ENCODE data around the gene SEPHS2.
A peak's percentile ranks its signal among the peaks of the same experiment; 100 is the strongest.

Gene SEPHS2

DNA sequence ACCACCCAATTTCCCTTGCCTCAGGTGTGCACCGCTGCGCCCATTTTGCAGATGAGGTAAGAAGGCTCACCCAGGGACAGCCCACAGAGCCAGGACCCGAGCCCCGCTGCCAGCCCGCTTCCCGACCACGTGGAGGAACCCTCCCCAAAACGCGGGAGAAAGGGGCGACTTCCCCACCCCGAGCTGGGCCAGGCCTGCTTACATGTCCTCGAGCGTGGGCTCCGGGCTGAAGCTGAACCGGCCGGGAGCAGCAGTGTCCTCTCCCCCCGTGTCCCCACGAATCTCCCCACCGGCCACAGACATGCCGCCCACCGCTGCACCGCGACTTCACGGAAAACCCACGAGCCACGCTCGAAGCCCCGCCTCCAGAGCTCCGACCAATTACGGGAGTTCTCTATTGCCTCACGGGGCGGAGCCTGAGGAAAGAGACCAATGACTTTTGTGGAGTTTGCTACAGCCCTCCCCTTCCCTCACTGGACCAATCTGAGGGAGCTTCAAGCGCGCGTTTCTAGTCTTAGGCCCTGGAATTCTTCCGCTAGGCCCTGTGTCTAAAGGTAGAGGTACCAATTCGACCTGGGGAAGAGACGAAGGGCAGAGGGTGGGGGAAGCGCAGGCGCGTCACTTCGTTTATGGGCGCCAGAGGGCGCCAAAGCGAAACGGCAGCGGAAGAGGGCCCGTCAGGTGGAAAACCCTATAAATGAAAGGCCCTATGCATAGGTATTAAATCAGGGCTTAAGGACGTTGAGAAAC, 15.8 kb downstream of the SEPHS2 start, which contains the start of gene DCTPP1 (continued):
- TF ChIP-seq ZNF48 (tag by site-specific recombination; IDR thresholded peaks at IDR 0.05) (no peak), ZBTB20 (tag by site-specific recombination; IDR thresholded peaks at IDR 0.05) (peak; percentile 76; the same call in 1 of the 2 replicates), ZNF350 (tag by site-specific recombination; IDR thresholded peaks at IDR 0.05) (no peak), ZBTB1 (tag by site-specific recombination; IDR thresholded peaks at IDR 0.05) (no peak), ZNF335 (tag by site-specific recombination; conservative IDR thresholded peaks at IDR 0.05) (peak; percentile 93), ZNF138 (tag by site-specific recombination; IDR thresholded peaks at IDR 0.05; ENCODE audit: borderline replicate concordance) (no peak)

DNA sequence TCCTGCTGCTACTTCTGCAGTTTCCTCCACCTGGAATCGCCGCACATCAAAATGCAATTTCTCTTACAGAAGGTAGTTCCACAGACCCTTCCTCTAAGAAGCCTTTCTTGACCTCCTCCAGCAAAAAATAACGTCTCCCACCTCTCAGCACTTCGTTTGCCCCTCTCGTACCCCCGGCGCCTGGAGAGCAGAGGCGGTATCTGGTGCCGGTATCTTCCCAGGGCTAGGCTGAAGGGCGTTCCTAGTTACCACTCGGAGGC, 16.3 kb downstream of the SEPHS2 start:
- no peaks in the 10 kb centered on the region for H3K4me1 ChIP-seq (ENCODE audit: control insufficient read depth, insufficient read depth, low read length)
- POLR2A ChIA-PET, result interaction anchor here (0.7 to 3.0 kb wide), 28 partner anchors 9 to 613 kb away, joined by 3 to 41 read pairs (median 6); partner anchors contain the start of genes CD2BP2, CORO1A, PAGR1 and PRR14
- no peaks in the 10 kb centered on the region for H3K9me3 ChIP-seq (ENCODE audit: control insufficient read depth, insufficient read depth, low read depth, low read length)
- peak overlapping the region; percentile 12; the same call in 1 of the 2 replicates for H3K27ac ChIP-seq (ENCODE audit: extremely low read depth, low read depth, low read length)
- CTCF ChIA-PET, result interaction anchor here (0.6 to 3.1 kb wide), 49 partner anchors 9 to 398 kb away, joined by 3 to 43 read pairs (median 5); partner anchors contain the start of genes TBX6, ZNF48 and ZNF771
- peak overlapping the region; percentile 76 for H3K4me3 ChIP-seq (ENCODE audit: low read depth, low read length)
- H3K36me3 ChIP-seq (ENCODE audit: control insufficient read depth in 2 of 2, insufficient read depth in 1 of 2, low read length in 2 of 2), result peaks cover 13 to 29% of the 10 kb centered on the region in 2 experiments; a peak in 2 of 3 replicates
- TF ChIP-seq ZNF146 (tag by site-specific recombination; IDR thresholded peaks at IDR 0.05) (no peak), MZF1 (tag by site-specific recombination; IDR thresholded peaks at IDR 0.05; ENCODE audit: borderline replicate concordance) (no peak), ZBTB8A (tag by site-specific recombination; IDR thresholded peaks at IDR 0.05) (peak; percentile 23; the same call in 1 of the 2 replicates), ZFP37 (tag by site-specific recombination; IDR thresholded peaks at IDR 0.05) (no peak), ZNF174 (tag by site-specific recombination; IDR thresholded peaks at IDR 0.05) (no peak), ZNF747 (tag by site-specific recombination; IDR thresholded peaks at IDR 0.05) (no peak), ZNF76 (tag by site-specific recombination; IDR thresholded peaks at IDR 0.05; ENCODE audit: borderline replicate concordance, low read depth) (no peak), ZNF555 (tag by site-specific recombination; conservative IDR thresholded peaks at IDR 0.05) (no peak), GLIS2 (tag by site-specific recombination; IDR thresholded peaks at IDR 0.05) (no peak), ZBTB1 (tag by site-specific recombination; IDR thresholded peaks at IDR 0.05) (no peak), ZNF19 (tag by site-specific recombination; IDR thresholded peaks at IDR 0.05; ENCODE audit: low read depth) (no peak), ZNF600 (tag by site-specific recombination; IDR thresholded peaks at IDR 0.05) (peak; percentile 86; the same call in 1 of the 2 replicates), ZNF664 (tag by site-specific recombination; IDR thresholded peaks at IDR 0.05) (no peak), ZNF629 (tag by site-specific recombination; IDR thresholded peaks at IDR 0.05) (no peak), MYNN (tag by site-specific recombination; IDR thresholded peaks at IDR 0.05; ENCODE audit: borderline replicate concordance) (no peak), ZNF157 (tag by site-specific recombination; IDR thresholded peaks at IDR 0.05) (0 out of 2 replicates have a peak, but pooled peaks have one; percentile 8), ZNF549 (tag by site-specific recombination; IDR thresholded peaks at IDR 0.05) (no peak), ZNF350 (tag by site-specific recombination; IDR thresholded peaks at IDR 0.05) (no peak), SALL2 (tag by site-specific recombination; IDR thresholded peaks at IDR 0.05; ENCODE audit: borderline replicate concordance) (no peak), ZSCAN16 (tag by site-specific recombination; IDR thresholded peaks at IDR 0.05) (no peak), ZBTB7A (tag by site-specific recombination; IDR thresholded peaks at IDR 0.05; ENCODE audit: low read depth) (no peak), REPIN1 (tag by site-specific recombination; IDR thresholded peaks at IDR 0.05; ENCODE audit: low read depth) (no peak), ZNF10 (tag by site-specific recombination; IDR thresholded peaks at IDR 0.05) (peak; percentile 47; the same call in 1 of the 2 replicates)
- TF ChIP-seq, protein P1, sequence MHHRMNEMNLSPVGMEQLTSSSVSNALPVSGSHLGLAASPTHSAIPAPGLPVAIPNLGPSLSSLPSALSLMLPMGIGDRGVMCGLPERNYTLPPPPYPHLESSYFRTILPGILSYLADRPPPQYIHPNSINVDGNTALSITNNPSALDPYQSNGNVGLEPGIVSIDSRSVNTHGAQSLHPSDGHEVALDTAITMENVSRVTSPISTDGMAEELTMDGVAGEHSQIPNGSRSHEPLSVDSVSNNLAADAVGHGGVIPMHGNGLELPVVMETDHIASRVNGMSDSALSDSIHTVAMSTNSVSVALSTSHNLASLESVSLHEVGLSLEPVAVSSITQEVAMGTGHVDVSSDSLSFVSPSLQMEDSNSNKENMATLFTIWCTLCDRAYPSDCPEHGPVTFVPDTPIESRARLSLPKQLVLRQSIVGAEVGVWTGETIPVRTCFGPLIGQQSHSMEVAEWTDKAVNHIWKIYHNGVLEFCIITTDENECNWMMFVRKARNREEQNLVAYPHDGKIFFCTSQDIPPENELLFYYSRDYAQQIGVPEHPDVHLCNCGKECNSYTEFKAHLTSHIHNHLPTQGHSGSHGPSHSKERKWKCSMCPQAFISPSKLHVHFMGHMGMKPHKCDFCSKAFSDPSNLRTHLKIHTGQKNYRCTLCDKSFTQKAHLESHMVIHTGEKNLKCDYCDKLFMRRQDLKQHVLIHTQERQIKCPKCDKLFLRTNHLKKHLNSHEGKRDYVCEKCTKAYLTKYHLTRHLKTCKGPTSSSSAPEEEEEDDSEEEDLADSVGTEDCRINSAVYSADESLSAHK (tag by site-specific recombination; IDR thresholded peaks at IDR 0.05), result no peak
- TF ChIP-seq, protein P2, sequence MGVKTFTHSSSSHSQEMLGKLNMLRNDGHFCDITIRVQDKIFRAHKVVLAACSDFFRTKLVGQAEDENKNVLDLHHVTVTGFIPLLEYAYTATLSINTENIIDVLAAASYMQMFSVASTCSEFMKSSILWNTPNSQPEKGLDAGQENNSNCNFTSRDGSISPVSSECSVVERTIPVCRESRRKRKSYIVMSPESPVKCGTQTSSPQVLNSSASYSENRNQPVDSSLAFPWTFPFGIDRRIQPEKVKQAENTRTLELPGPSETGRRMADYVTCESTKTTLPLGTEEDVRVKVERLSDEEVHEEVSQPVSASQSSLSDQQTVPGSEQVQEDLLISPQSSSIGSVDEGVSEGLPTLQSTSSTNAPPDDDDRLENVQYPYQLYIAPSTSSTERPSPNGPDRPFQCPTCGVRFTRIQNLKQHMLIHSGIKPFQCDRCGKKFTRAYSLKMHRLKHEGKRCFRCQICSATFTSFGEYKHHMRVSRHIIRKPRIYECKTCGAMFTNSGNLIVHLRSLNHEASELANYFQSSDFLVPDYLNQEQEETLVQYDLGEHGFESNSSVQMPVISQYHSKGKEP (tag by site-specific recombination; IDR thresholded peaks at IDR 0.05), result no peak
- TF ChIP-seq, protein P3, sequence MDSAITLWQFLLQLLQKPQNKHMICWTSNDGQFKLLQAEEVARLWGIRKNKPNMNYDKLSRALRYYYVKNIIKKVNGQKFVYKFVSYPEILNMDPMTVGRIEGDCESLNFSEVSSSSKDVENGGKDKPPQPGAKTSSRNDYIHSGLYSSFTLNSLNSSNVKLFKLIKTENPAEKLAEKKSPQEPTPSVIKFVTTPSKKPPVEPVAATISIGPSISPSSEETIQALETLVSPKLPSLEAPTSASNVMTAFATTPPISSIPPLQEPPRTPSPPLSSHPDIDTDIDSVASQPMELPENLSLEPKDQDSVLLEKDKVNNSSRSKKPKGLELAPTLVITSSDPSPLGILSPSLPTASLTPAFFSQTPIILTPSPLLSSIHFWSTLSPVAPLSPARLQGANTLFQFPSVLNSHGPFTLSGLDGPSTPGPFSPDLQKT (IDR thresholded peaks at IDR 0.05; ENCODE audit: borderline replicate concordance, low read depth, low read length), result no peak
- TF ChIP-seq, protein P4, sequence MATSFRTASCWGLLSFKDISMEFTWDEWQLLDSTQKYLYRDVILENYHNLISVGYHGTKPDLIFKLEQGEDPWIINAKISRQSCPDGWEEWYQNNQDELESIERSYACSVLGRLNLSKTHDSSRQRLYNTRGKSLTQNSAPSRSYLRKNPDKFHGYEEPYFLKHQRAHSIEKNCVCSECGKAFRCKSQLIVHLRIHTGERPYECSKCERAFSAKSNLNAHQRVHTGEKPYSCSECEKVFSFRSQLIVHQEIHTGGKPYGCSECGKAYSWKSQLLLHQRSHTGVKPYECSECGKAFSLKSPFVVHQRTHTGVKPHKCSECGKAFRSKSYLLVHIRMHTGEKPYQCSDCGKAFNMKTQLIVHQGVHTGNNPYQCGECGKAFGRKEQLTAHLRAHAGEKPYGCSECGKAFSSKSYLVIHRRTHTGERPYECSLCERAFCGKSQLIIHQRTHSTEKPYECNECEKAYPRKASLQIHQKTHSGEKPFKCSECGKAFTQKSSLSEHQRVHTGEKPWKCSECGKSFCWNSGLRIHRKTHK (tag by site-specific recombination; IDR thresholded peaks at IDR 0.05), result no peak

Measured in HEK293 (cell line).